ENCODE results near the gene AURKAIP1. TPM values are rescaled to one million over a fixed set of nuclear protein-coding genes. Genes with fewer than 3 reads are reported as not detected.

Gene AURKAIP1
- polyA plus RNA-seq, 1 donor (not counting 4 experiments of a cell fraction or from before 2014, with no cell fraction given): 86.9 TPM

DNA sequence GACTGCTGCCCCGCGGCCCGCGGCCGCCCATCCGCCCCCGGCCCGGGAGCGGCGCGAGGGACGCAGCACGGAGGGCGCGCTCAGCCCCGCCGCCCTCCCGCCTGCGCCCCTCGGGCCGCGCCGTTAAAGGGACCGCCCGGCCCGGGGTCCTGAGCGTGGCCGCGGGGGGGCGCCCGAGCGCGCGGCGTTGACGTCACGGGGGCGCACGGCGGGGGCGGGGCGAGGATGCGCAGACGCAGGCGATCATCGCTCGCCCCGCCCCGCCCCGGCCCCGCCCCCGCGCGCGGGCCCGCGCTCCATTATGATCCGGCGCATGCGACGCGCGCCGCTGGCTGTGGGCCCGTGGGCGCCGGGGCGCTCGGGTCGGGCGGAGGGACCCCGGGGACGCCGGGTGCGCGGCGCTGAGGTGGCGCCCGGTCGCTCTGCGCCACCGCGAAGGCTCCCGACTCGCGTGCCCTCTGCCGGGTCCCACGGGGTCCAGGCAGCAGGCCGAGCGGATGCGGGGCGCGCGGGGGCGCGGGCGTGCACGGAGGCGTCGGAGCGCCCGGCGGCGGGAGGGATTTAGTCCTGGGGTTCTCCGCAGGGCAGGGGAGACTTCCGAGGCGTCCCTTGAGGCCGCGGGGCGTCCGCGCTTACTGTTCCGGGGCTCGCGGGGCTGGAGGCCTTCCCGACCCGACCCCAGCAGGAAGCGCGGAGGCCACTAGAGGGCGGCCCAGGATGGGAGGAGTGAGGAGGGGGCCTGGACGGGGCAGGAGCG is 25.6 kb downstream of the AURKAIP1 start, which contains the start of gene DVL1:
DVL1 (minus strand) TSS at position 163 of the 757 bp plus-strand sequence. CDS start 353 bp downstream, outside the sequence.
- DNase-seq (ENCODE audit: low read depth, low spot score): no peak

DNA sequence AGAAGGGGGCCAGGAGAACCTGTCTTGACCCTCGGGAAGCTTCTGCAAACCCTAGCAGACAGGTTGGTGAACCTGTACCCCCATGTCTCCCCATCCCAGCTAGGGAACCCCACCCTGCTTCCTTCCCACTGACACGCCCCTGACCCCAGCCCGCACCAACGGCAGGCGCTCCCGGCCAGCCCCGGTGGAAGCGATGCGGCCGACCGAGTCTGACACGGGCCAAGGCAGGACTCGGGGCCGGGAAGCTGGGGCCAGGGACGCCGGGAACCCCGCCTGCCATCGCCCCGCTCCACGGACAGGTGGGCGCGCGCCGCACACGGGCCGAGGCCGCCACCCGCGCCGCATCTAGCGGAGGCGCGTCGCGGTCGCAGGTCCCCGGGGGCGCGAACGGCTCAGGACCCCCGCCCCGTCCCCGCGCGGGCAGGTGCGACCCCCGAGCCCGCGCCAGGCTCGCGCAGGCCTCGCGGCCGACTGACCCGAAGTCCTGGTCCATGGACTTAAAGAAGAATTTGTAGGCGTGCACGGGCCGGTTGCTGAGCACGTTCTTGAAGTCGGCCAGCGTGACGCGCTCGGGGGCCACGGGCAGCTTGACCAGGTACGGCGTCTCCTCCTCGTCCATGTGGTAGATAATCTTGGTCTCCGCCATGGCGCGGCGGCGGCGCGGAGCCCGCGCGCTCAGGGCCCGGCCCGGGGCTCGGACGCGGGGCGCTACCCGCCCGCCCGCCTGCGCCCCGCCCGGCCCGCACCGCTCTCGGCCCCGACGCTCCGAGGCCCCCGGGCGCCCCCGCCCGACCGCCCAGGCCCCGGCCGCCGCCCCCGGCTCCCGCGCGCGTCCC is 26.4 kb downstream of the AURKAIP1 start:
- H3K79me2 ChIP-seq (ENCODE audit: control insufficient read depth, insufficient read depth, low read length): peaks cover 53% of the 10 kb centered on the region
- H3K9ac ChIP-seq (ENCODE audit: control insufficient read depth, extremely low read depth, insufficient read depth, low read length): peak overlapping the region; percentile 83
- H3K4me1 ChIP-seq (ENCODE audit: control insufficient read depth, extremely low read depth, insufficient read depth, low read length): peaks cover 45% of the 10 kb centered on the region
- H3K27ac ChIP-seq (ENCODE audit: control insufficient read depth, insufficient read depth, low read length): peak overlapping the region; percentile 60
- FAIRE-seq (no peak), DNase-seq (ENCODE audit: low read depth, low spot score) (no peak)
- H4K20me1 ChIP-seq (ENCODE audit: control insufficient read depth, extremely low read depth, insufficient read depth, low read length): no peaks in the 10 kb centered on the region
- no peaks in the 10 kb centered on the region for H3K9me1 ChIP-seq (ENCODE audit: control insufficient read depth, extremely low read depth, insufficient read depth, low read length)
- peak overlapping the region; percentile 94 for H3K4me2 ChIP-seq (ENCODE audit: control insufficient read depth, extremely low read depth, insufficient read depth, low read depth, low read length)
- TF ChIP-seq, protein P1, sequence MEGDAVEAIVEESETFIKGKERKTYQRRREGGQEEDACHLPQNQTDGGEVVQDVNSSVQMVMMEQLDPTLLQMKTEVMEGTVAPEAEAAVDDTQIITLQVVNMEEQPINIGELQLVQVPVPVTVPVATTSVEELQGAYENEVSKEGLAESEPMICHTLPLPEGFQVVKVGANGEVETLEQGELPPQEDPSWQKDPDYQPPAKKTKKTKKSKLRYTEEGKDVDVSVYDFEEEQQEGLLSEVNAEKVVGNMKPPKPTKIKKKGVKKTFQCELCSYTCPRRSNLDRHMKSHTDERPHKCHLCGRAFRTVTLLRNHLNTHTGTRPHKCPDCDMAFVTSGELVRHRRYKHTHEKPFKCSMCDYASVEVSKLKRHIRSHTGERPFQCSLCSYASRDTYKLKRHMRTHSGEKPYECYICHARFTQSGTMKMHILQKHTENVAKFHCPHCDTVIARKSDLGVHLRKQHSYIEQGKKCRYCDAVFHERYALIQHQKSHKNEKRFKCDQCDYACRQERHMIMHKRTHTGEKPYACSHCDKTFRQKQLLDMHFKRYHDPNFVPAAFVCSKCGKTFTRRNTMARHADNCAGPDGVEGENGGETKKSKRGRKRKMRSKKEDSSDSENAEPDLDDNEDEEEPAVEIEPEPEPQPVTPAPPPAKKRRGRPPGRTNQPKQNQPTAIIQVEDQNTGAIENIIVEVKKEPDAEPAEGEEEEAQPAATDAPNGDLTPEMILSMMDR (optimal IDR thresholded peaks at IDR 0.05 in 1 of 3, IDR thresholded peaks at IDR 0.05 in 1 of 3, conservative IDR thresholded peaks at IDR 0.05 in 1 of 3; ENCODE audit: extremely low read depth in 1 of 3, insufficient read depth in 2 of 3, low read length in 3 of 3): no peak
- TF ChIP-seq EZH2 (IDR thresholded peaks at IDR 0.05; ENCODE audit: low read length): no peak
- H3K4me3 ChIP-seq (ENCODE audit: control insufficient read depth in 2 of 3, extremely low read depth in 1 of 3, insufficient read depth in 2 of 3, low read depth in 1 of 3, low read length in 3 of 3): peak overlapping the region; percentile 72 to 95 (median 85)
- H3K36me3 ChIP-seq (ENCODE audit: control insufficient read depth in 2 of 2, extremely low read depth in 1 of 2, insufficient read depth in 2 of 2, low read length in 2 of 2): no peaks in the 10 kb centered on the region
- no peak overlapping the region for H2AFZ ChIP-seq (ENCODE audit: control insufficient read depth, low read length)
- H3K9me3 ChIP-seq (ENCODE audit: control insufficient read depth, low read depth, low read length): no peaks in the 10 kb centered on the region
- H3K27me3 ChIP-seq (ENCODE audit: control insufficient read depth, extremely low read depth, insufficient read depth, low read length): no peaks in the 10 kb centered on the region
- dilution Hi-C loops (cut with MboI; ENCODE audit: extremely low pct_ligation_motif_present, low sequenced_read_pairs): no loop called here

More for the DNA sequence above, 25.6 kb downstream of the AURKAIP1 start, which contains the start of gene DVL1:
- Histone ChIP-seq H3K9me1 (ENCODE audit: control insufficient read depth, extremely low read depth, insufficient read depth, low read length) (no peaks in the 10 kb centered on the region), H3K4me3 (ENCODE audit: control insufficient read depth in 2 of 3, extremely low read depth in 1 of 3, insufficient read depth in 2 of 3, low read depth in 1 of 3, low read length in 3 of 3) (peak within 1 kb of the TSS; percentile 72 to 95 (median 85)), H3K4me2 (ENCODE audit: control insufficient read depth, extremely low read depth, insufficient read depth, low read depth, low read length) (peak within 1 kb of the TSS; percentile 94), H3K27me3 (ENCODE audit: control insufficient read depth, extremely low read depth, insufficient read depth, low read length) (peaks cover 3% of the 10 kb centered on the region), H3K36me3 (ENCODE audit: control insufficient read depth in 2 of 2, extremely low read depth in 1 of 2, insufficient read depth in 2 of 2, low read length in 2 of 2) (no peaks in the 10 kb centered on the region), H4K20me1 (ENCODE audit: control insufficient read depth, extremely low read depth, insufficient read depth, low read length) (no peaks in the 10 kb centered on the region), H3K9ac (ENCODE audit: control insufficient read depth, extremely low read depth, insufficient read depth, low read length) (peak within 1 kb of the TSS; percentile 83), H3K4me1 (ENCODE audit: control insufficient read depth, extremely low read depth, insufficient read depth, low read length) (peaks cover 37% of the 10 kb centered on the region), H3K9me3 (ENCODE audit: control insufficient read depth, low read depth, low read length) (no peaks in the 10 kb centered on the region), H3K79me2 (ENCODE audit: control insufficient read depth, insufficient read depth, low read length) (peaks cover 45% of the 10 kb centered on the region), H2AFZ (ENCODE audit: control insufficient read depth, low read length) (peak within 1 kb of the TSS; percentile 6), H3K27ac (ENCODE audit: control insufficient read depth, insufficient read depth, low read length) (peak within 1 kb of the TSS; percentile 60)
- no peak for FAIRE-seq
- TF ChIP-seq, protein P1 (optimal IDR thresholded peaks at IDR 0.05 in 1 of 3, IDR thresholded peaks at IDR 0.05 in 1 of 3, conservative IDR thresholded peaks at IDR 0.05 in 1 of 3; ENCODE audit: extremely low read depth in 1 of 3, insufficient read depth in 2 of 3, low read length in 3 of 3): peak in 1 of 3 experiments; percentile 58
- no peak for TF ChIP-seq EZH2 (IDR thresholded peaks at IDR 0.05; ENCODE audit: low read length)
- dilution Hi-C loops (cut with MboI; ENCODE audit: extremely low pct_ligation_motif_present, low sequenced_read_pairs): no loop called here

Measured in keratinocyte (primary cell).